ENCODE measurements around the gene SOX6.

DNA sequence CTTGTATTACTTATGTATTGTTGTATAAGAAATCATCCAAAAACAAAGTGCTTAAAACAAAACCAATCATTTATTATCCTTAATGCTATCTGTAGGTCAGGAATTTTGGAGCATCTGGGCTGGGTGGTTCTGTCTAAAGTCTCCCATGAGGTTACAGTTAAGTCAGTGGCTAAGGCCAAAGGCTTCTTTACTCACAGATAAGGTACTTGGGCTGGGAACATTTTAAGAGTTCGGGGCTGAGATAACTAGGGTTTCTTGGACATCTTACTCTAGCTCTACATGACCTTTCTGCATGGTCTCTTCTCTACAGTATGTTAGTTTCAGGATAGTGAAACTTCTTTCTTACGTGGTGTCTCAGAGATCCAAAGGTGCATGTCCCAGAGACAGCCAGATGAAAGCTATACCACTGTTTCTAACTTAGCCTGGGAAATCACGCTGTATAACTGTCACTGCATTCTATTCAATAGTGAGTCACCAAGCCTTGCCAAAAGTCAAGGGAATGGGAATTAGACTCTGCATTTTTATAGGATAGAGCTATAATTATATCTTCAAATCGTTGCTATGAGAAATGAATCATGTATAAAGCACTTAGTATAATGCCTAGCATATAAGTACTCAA lies 29.6 kb downstream of the SOX6 start:
- TF ChIP-seq, protein P1, sequence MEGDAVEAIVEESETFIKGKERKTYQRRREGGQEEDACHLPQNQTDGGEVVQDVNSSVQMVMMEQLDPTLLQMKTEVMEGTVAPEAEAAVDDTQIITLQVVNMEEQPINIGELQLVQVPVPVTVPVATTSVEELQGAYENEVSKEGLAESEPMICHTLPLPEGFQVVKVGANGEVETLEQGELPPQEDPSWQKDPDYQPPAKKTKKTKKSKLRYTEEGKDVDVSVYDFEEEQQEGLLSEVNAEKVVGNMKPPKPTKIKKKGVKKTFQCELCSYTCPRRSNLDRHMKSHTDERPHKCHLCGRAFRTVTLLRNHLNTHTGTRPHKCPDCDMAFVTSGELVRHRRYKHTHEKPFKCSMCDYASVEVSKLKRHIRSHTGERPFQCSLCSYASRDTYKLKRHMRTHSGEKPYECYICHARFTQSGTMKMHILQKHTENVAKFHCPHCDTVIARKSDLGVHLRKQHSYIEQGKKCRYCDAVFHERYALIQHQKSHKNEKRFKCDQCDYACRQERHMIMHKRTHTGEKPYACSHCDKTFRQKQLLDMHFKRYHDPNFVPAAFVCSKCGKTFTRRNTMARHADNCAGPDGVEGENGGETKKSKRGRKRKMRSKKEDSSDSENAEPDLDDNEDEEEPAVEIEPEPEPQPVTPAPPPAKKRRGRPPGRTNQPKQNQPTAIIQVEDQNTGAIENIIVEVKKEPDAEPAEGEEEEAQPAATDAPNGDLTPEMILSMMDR (IDR thresholded peaks at IDR 0.05 in 4 of 5, conservative IDR thresholded peaks at IDR 0.05 in 1 of 5), result no peak
- TF ChIP-seq POLR2A (IDR thresholded peaks at IDR 0.05), result no peak
